ENCODE measurements around the gene ANKRD9.

GRCh38 chr14:102498678-102499265 lies 10.8 kb downstream of the ANKRD9 start:
- TF ChIP-seq, protein P1, sequence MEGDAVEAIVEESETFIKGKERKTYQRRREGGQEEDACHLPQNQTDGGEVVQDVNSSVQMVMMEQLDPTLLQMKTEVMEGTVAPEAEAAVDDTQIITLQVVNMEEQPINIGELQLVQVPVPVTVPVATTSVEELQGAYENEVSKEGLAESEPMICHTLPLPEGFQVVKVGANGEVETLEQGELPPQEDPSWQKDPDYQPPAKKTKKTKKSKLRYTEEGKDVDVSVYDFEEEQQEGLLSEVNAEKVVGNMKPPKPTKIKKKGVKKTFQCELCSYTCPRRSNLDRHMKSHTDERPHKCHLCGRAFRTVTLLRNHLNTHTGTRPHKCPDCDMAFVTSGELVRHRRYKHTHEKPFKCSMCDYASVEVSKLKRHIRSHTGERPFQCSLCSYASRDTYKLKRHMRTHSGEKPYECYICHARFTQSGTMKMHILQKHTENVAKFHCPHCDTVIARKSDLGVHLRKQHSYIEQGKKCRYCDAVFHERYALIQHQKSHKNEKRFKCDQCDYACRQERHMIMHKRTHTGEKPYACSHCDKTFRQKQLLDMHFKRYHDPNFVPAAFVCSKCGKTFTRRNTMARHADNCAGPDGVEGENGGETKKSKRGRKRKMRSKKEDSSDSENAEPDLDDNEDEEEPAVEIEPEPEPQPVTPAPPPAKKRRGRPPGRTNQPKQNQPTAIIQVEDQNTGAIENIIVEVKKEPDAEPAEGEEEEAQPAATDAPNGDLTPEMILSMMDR (IDR thresholded peaks at IDR 0.05), result no peak
- no peak for TF ChIP-seq POLR2A (IDR thresholded peaks at IDR 0.05)

Measured in uterus (tissue), 2 donors.